ENCODE results near the gene ARL5B.

- no peak for TF ChIP-seq CTCF (IDR thresholded peaks at IDR 0.05; ENCODE audit: insufficient read depth, low read length, poor library complexity, severe bottlenecking)
- no peak for TF ChIP-seq EZH2phosphoT487 (conservative IDR thresholded peaks at IDR 0.05; ENCODE audit: low read length)
Measured at GRCh38 chr10:18650404-18650997, 8.7 kb upstream of the ARL5B start.
